ENCODE results near the gene ADAM19. TPM values are rescaled to one million over a fixed set of nuclear protein-coding genes. Genes with fewer than 3 reads are reported as not detected.

ADAM19 gene
- total and polyA plus RNA-seq, 2 experiments from 2014 or later = 9.1 to 13.2 TPM

- TF ChIP-seq ZNF462 (CRISPR knock-in tag; IDR thresholded peaks at IDR 0.05) = no peak
- TF ChIP-seq STAT1 (IDR thresholded peaks at IDR 0.05; ENCODE audit: unreplicated experiment) = no peak
- no peak for TF ChIP-seq ETS1 (IDR thresholded peaks at IDR 0.05)
- no peak for TF ChIP-seq CTCF (conservative IDR thresholded peaks at IDR 0.05; ENCODE audit: low read depth in 2 of 2)
Measured at GRCh38 chr5:157540707-157541446, 34.7 kb downstream of the ADAM19 start (continued).

GRCh38 chr5:157540124-157540523, 35.5 kb downstream of the ADAM19 start:
- DNase-seq (ENCODE audit: low spot score) = no peak
- Histone ChIP-seq H3K9me2 (ENCODE audit: insufficient read depth) (no peaks in the 10 kb centered on the region), H3K36me3 (ENCODE audit: insufficient read depth) (no peaks in the 10 kb centered on the region), H3K79me2 (replicated peaks; ENCODE audit: insufficient read depth) (0 out of 2 replicates have a peak, but pooled peaks cover 7% of the 10 kb centered on the region), H4K20me1 (replicated peaks; ENCODE audit: insufficient read depth) (peaks cover 3% of the 10 kb centered on the region; the same call in 1 of the 2 replicates), H3K4me2 (no peak overlapping the region), H3K4me1 (ENCODE audit: insufficient read depth) (peaks cover 4% of the 10 kb centered on the region; the same call in 1 of the 2 replicates), H2AFZ (no peak overlapping the region), H3K27ac (ENCODE audit: low read depth) (no peak overlapping the region), H3F3A (replicated peaks; ENCODE audit: low read depth) (no peaks in the 10 kb centered on the region), H3K27me3 (ENCODE audit: insufficient read depth) (no peaks in the 10 kb centered on the region), H3K4me3 (no peak overlapping the region)
- Mint-ChIP-seq H3K27ac (no peak overlapping the region), H3K4me3 (no peak overlapping the region), H3K27me3 (ENCODE audit: insufficient read depth, low read depth, poor library complexity) (no peaks in the 10 kb centered on the region), H3K4me1 (peaks cover 15% of the 10 kb centered on the region), H3K9me3 (no peaks in the 10 kb centered on the region), H3K36me3 (ENCODE audit: low read depth) (peaks cover 7% of the 10 kb centered on the region)
- ATAC-seq = no peak
- no peak for TF ChIP-seq ZNF462 (CRISPR knock-in tag; IDR thresholded peaks at IDR 0.05)
- no peak for TF ChIP-seq ZNF331 (CRISPR knock-in tag; IDR thresholded peaks at IDR 0.05; ENCODE audit: low read depth)

All from GM23338 (cell line).